Right ventricle myocardium inferior (tissue), 1 donor: ENCODE measurements around the gene LRRC28. TPM values are rescaled to one million over a fixed set of nuclear protein-coding genes. Genes with fewer than 3 reads are reported as not detected.

Experiments
- ATAC-seq: fragments of 200-7000 bp; cut with Tn5 transposase; one replicate; pipeline ENCODE4 v1.9.1; 2020; ENCODE audit warnings: mild to moderate bottlenecking, moderate library complexity
- DNase-seq: peaks from one replicate; pipeline ENCODE4 v3.0.0; 2021; ENCODE audit errors: missing footprints
- intact Hi-C: fragments of 100-400 bp; cut with DNase I; formaldehyde crosslinking; loops from one replicate; pipeline ENCODE4 v1.11.0; 2022
- total RNA-seq: library from RNA; stranded (reverse); fragmentation: NEBNext Ultra II Directional; extraction: Animal tissue kit (Norgen Biotek cat#: 25700); gene quantifications from one replicate; pipeline ENCODE4 v1.2.1, GENCODE V29; 2021
- donor health status: DM: no; HTN: yes; CAD: no; lungs with severe emphysema.

Gene LRRC28
- total RNA-seq, 1 donor from 2014 or later: 18.7 TPM

DNA sequence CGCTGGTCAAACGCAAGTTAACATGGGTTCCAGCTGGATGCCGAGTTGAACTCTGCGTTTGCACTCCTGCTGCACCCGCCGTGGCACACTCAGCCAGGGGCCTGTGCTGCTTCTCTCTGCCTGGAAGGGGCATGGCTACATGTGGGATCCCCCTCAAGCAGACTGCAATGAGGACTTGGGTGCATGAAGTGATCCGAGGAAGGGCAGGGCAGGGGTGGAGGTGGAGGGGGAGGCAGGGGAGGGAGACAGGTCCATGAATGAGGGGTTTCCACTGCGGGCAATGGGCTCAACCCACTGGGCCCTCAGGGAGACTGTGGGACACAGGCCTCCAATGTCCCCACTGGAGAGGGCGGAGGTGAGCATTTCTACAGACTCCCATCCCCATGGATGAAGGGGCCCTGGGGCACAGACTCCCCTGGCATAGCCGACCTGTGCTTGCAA is 172.9 kb downstream of the LRRC28 start:
- DNase-seq: peak; percentile 31
- intact Hi-C loops: loop anchor here (2.0 kb wide), 1 partner anchor 31 kb away; no protein-coding TSS in a partner anchor

DNA sequence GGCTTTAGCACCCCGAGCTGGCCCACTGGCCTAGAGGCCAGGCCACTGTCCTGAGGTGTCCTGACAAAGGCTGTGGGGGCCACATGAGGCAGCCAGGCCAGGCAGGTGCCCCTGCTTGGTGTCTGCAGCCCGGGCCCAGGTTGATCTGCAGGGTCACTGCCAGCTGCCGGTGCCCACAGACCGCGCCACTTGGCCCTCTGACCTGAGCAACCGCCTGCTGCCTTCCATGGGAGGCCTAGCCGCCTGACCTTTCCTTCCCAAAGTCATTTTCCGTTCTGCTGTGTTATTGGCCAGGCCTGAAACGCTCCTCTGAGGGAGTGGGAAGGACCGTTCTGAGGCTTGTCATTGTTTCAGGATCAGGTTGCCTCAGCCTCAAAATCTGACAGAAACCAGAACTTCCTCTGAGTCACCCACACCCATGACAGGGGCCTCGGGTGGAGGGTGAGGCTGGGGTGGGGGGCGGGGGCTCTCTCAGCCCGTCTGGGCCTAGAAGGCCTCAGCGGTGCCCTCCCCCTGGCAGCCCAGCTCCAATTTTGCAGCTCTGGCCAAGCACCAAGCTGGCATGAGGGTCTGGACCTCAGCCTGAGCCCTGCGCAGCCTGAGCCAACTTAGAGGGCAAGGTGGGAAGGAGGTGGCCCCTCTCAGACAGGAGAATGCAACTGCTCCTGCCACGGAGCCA is 173.8 kb downstream of the LRRC28 start:
- intact Hi-C loops: loop anchor here (1.0 to 2.0 kb wide), 2 partner anchors 30 to 140 kb away; partner anchors contain the start of gene MEF2A
- DNase-seq (peak; percentile 74), ATAC-seq (peak; percentile 79)

More for the DNA sequence above, 172.9 kb downstream of the LRRC28 start:
- ATAC-seq: no peak

DNA sequence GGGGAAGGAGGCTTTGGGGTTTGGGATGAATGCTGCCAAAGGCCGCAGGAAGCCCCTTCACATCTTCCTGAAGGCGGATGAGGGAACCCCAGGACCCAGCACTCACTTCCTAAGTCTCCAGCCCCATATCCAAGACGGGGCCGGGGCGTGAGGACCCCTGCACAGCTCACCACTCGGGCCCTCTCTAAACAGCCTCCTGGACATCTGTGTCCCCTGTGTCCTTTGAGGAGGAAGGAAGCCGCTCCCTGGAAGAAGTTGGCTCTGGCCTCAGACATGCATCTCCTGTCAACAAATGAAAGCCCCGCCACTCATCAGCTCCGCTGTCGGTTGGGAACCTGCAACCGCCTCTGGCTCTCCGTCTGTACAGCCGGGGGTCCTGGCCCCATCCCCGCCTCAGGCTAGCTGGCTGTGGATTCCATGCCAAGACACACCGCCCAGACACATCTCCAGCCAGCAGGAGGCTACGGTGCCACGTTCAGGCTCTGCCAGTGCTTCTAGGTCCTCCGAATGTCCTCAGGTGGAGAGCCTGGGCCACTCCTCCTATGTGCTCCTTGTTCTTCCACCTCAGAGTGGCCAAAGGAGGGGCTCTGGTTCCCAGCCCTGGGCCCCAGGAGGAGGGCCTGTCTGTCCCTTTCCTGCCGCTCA is 174.5 kb downstream of the LRRC28 start:
- ATAC-seq: peak; percentile 51
- peak; percentile 64 for DNase-seq
- intact Hi-C loops: loop anchor here (1.0 to 2.0 kb wide), 2 partner anchors 29 to 140 kb away; partner anchors contain the start of gene MEF2A

DNA sequence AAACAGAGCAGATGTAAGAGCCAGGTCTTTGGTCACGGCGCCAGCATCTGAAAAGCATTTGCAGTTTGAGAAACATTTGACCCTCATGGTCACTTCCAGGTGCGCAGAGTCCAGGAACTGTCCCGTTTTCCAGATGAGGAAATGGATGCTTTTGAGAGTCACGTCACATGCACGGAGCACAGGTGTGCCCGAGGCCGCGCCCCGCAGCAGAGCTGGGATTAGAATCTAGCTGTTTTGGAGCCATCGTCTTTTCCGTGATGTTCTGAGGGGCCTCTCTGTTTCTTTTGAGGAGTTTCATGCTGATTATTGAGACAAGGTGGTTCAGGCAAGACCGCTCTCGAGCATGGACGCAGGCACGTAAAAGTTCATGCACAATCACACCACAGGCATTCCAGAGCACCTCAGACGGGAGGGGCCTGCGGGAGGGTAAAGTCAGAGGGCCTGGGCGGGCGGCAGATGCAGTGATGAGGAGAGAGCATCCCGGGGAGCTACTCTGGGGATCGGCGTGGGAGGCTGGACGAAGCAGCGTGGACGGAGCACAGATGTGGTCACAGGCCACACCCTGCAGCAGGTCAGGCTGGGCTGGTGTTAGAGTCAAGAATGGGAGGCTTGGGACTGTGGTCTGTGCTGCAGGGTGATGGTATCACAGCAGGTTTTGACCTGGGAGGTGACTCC is 175.3 kb downstream of the LRRC28 start:
- intact Hi-C loops: no loop called here
- DNase-seq (peak; percentile 66), ATAC-seq (no peak)

DNA sequence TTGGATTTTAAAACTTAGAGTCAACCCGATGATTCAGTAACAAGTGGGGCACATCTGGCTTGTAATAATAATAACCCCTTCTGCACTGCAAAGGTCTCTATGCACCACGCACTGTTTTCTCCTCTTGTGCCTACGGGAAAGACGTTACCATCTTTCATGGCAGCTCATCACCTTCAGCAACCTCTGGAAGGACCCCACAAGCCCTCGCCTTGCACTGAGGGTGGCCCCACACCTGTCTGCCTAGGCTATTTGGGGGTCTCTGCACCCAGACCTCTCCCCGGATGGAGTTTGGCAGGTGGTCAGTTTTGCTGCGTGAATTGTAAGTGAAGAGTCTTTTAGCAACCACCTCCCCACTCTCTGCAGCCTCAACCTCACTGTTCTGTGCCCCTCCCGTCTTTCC is 175.9 kb downstream of the LRRC28 start:
- ATAC-seq (no peak), DNase-seq (peak; percentile 17)
- intact Hi-C loops: no loop called here

DNA sequence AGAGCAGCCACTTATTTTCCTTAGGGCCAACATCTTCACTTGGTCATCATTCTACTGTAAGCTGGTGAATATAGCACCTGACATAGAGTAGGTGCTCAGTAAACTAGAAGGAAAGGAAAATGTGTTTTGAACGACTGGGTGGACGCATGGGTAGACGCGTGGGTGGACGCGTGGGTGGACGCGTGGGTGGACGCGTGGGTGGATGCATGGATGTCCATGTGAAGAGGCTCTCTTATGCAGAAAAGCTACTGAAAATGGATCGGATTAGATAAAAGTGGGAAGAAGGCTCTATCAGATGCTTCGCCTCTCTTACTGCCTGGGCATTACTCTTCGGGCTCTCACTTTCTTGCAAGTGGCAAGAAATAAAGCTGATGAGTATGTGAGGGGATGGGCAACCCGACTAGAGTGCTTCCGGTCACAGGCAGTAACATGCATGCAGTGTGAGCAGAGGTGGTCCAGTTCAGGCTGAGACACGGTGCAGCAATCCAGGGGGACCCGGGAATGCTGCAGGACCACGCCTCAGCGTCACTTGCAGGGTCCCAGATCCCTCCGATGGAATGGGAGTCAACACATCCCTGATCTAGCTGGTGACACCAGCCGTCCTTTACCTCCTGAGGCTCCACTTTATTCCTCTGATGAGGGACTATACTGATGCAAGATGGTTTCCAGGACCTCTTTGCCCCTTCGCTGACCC is 176.5 kb downstream of the LRRC28 start:
- ATAC-seq (no peak), DNase-seq (peak; percentile 9)
- intact Hi-C loops: no loop called here

DNA sequence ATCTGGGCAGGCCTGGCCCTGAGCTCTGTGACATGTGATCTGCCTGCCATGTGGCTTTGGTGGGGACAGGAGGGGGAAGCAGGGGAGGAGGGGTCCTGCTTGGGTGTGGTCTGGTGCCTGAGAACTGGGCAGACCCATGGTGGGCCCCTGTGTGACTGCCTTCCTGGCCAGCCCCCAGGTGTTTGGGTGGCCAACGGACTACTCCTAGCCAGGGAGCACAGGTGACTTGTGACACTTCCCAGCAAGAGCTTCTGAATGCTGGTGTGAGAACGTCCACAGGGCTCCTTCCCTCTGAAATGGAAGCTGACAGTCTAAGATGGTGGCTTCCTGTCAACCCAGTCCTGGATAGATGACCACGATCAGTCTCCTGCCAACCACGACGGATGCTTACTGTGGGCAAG is 178.4 kb downstream of the LRRC28 start:
- DNase-seq (peak; percentile 17), ATAC-seq (no peak)
- intact Hi-C loops: no loop called here

DNA sequence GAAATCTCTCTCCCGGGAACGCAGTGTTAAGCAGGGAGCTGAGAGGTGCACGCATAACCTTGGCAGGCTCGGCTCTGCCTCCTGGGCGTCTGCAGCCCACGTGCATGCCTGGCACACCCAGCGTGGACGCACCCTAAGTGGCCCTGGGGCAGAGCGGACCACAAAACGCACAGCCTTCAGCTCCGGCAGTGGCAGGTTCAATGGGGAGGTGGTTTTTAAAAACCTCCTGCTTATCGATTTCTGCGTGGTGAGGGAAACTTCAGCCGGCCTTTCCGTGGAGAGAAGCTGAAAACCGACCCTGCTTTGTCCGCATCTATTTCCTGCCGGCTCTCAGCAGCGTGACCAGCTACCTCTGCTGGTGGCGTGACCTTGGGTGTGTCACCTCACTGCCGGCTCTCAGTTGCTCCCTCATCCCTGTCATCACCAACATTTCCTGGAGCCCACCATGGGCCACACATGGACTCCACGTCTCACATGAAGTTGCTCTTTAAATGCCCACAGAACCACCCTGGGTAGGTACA is 179.7 kb downstream of the LRRC28 start:
- ATAC-seq: peak; percentile 56
- intact Hi-C loops: no loop called here

DNA sequence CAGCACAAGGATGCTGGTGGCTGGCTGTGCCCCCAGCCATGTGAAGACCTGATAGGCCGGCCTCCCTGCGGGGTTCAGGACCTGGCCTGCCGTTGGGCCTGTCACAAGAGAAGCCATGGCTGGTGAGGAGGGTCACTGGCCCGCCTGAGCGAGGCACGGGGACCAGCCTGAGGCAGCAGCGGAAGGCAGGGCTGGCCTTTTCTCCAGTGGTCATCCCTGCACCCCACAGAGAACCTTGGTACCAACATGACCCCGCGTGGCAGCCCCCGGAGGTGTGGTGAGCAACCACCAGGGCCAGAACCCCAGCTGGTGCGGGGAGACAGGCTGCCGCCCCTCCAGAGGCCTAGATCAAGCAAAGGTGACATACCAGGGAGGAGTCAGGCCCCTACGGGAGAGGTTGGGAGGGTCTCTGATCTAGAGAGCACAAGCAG is 180.4 kb downstream of the LRRC28 start:
- peak; percentile 63 for DNase-seq
- intact Hi-C loops: no loop called here
- no peak for ATAC-seq

More for the DNA sequence above, 179.7 kb downstream of the LRRC28 start:
- peak; percentile 66 for DNase-seq

DNA sequence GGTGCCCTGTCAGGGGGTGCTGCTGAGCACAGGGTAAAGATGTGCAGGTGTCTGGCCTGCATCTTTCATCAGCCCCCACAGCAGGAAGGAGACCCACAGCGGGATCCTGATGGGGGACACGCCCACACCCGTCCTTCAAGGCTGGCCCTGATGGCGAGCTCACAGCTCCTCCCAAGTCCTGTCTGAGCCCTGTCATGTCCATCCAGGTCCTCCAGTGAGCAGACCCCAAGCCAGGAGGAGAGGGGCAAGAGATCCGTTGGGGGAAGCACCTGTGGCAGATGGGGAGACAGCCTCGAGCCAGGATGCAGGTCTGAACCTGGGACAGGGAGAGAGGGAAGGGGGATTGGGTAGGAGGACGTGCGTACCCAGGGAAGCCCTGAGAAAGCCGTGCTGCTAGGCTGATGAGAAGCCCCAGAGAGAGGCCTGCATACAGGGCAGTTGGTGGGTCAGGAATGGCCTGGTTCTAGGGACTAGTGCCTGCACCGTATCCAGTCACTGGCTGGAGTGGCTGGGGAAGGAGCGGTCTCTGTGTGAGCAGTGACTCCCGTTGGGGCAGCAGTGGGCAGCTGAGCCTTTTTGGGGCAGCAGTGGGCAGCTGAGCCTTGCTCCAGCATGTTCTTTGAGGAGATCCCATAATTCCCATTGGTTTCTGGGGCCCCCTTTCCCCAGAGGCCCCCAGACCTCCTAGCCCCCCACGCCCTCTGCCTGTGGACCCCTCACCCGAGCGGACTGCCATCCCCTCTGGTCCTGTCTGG is 181.2 kb downstream of the LRRC28 start:
- ATAC-seq (no peak), DNase-seq (peak; percentile 74)
- intact Hi-C loops: no loop called here

DNA sequence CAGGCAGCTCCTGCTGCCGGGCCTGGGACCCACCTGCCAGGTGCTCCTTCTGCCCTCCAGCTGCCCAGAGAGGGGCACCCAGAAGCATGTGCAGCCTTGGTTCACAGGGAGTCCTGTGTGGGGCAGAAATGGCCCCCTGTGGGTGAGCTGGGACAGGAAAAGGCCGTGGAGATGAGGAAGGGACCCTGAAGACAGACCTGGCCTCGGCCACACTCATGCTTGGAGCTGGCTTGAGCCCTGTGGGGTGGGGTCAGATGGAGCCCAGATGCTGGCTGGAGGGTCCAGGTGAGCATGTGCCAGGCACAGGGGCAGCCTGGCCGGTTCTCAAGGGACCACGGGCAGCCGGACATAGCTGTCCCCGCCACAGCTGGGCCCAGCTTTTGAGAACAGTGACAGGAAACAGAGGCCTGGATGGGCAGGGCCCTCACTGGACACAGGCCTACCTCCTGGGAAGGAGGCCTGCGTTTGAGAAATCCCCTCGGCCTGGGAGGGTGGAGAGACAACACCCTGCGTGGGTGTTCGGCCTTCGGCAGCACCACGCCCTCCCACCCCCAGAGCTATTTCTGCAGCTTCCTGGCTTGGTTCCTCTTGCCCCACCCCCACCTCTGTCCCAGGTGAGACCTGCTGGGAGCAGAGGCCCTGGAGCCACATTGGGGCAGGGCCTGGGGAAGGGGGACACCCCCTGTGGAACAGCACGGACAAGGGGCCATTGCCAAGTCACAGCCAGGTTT is 181.9 kb downstream of the LRRC28 start:
- DNase-seq (peak; percentile 70), ATAC-seq (peak; percentile 14)
- intact Hi-C loops: no loop called here

DNA sequence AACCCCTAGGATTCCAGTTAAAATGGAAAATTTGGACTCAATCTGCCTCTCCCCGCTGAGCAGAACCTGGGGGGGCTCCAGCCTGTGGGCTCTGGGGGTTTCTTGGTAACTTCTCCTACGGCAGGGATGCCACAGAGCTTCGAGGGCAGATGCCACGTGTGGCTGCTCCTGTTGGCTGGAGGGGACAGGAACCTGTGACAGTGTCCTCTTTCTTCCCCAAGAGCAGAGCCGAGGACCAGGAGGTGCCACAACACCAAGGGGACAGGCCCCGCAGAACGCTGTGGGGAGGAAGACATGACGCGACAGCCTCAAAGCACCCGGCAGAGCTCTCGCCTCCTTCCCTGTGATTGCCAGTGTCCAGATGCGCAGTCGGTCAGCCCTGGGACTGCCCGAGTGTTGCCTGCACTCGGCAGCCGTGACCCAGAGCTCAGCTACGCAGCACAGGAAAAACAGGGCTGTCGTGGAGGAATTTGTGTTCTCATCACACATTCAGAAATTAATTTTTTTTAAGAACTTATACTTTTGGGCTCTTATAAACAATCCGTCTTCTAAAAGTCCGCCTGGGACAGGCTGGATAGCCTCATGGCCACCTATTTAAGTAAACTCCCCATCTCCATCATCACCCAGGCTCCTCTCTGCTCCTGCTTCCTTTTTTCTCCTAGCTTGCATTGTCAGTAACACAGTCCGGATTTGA is 182.6 kb downstream of the LRRC28 start:
- no peak for ATAC-seq
- peak; percentile 55 for DNase-seq
- intact Hi-C loops: no loop called here

DNA sequence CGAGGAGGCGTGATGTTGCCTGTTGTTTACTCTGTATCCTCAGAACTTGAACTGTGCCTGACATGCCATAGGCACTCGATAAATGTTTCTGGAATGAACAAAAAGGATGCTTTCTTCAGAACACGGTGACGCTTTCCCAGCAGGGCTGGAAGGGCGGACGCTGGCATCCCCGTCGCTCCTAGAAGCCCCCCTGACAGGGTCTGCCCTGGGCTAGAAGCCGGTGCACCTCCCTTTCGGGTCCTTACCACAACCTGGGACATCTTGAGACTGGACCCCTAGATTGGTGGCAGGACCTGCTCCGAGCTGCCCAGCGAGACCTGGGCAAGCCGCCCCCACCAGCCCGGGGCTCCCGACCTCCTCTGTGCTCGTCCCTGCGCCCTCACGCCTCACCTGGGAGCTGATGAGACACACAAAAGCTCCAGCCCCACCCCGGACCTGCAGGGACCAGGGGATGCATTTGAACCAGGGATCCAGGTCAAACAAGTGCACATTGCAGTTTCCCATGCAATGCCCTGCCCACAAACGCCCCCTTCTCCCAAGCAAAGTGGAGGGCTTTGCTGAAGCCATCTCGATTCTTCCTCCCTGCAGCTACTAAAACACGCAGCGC is 183.3 kb downstream of the LRRC28 start:
- ATAC-seq (no peak), DNase-seq (peak; percentile 5)
- intact Hi-C loops: no loop called here

DNA sequence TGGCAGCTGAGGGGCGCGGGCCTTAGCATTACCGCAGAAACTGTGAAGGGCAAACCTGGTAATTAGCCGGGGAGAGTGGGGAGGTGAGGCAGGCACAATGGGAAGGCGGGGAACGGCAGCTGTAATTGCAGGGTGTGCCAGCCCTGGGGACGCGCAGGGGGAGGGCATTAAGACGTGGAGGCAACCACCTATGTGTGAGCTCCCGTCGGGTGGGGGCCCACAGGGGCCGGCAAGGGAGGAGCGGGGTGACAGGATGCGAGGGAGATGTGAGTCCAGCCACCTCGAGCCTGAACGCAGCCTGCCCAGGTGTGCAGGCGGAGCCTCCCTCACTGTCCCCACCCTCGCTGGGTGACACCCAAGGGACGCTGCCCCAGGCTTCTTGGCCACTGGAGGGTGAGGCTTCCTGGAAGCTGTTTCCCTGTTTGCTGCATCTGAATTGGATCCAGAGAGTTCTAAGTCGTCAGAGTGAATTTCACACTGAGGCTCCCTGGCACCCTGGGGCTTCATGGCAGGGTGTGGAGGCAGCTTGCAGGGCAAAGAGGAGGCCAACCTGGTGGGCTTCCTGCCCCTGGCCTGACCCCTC is 183.9 kb downstream of the LRRC28 start:
- ATAC-seq (no peak), DNase-seq (peak; percentile 67)
- intact Hi-C loops: no loop called here

DNA sequence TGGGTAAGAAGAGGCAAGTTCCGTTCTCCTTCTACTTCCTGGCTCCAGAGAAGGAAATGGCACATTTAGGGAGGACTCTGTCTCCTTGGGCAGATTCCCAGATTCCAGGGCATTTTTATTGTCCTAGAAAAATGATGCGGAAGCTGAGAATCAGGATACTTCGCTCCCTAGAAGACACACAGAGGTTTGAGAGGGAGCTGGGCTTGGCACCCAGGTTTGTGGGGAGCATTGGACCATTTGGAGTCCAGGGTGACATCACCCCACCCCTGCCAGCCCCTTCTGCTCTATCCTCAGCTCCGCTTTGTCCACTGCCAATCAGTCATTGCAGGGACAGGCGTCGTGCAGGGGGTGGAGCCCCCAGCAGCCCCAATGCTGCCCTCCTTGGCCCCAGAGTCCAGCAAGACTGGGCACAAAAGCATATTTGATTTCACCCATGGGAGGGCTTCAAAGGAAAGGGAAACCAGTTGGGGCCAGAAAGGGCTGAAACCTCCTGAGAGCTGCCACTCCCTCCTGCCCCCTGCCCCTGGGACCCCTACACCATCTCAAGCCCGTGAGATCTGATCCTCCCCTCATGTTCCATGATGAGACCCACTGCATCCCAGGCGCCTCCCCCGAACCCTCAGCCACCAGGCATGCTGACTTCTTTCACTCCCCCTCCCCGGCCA is 184.7 kb downstream of the LRRC28 start:
- peak; percentile 30 for DNase-seq
- intact Hi-C loops: no loop called here
- no peak for ATAC-seq
